Measurements from ENCODE around the gene MAGEB3.
"Not testable (repeated sequence)": the region's sequence is repeated elsewhere in the genome, so short reads cannot be mapped to it uniquely, and the experiment has no call there.

MAGEB3 gene

GRCh38 chrX:30230395-30230794 is at the start of gene MAGEB3:
MAGEB3 (plus strand) TSS chrX:30230657; CDS start chrX:30235925, 5,268 bp downstream.
- no peak for DNase-seq

GRCh38 chrX:30181353-30181752 is 49.1 kb upstream of the MAGEB3 start:
- DNase-seq = no peak

- no peak for DNase-seq
Observed at GRCh38 chrX:30183554-30183953, 46.9 kb upstream of the MAGEB3 start.

GRCh38 chrX:30190426-30190825 is 40.0 kb upstream of the MAGEB3 start:
- DNase-seq = no peak

DNA sequence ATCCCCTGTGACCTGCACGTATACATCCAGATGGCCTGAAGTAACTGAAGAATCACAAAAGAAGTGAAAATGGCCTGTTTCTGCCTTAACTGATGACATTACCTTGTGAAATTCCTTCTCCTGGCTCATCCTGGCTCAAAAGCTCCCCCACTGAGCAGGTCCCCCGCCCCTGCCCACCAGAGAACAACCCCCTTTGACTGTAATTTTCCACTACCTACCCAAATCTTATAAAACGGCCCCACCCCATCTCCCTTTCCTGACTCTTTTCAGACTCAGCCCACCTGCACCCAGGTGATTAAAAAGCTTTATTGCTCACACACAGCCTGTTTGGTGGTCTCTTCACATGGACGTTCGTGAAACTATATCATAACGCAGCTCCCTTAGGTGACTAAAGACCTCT is 36.5 kb upstream of the MAGEB3 start:
- DNase-seq = not testable (repeated sequence)

GRCh38 chrX:30196322-30196721 is 34.1 kb upstream of the MAGEB3 start:
- DNase-seq = no peak

DNA sequence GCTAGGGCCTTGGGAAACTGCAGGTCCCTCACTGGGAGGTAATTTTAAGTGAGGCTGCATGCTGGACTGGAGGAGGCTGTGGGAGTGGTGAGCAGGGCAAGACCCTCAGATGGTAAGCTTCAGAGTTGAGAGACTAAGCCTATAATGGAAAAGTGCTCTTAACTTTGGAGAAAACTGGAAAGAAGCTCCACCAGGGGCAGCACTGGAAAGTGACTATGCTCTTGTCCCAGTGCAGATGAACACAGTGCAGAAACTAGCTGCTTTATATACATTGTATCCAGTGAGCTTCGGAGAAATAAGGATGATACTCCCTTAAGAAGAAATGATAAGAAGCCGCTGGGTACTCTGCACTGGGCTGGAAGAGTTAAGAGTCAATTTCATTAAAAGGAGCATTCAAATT is 18.3 kb upstream of the MAGEB3 start:
- DNase-seq = no peak

DNA sequence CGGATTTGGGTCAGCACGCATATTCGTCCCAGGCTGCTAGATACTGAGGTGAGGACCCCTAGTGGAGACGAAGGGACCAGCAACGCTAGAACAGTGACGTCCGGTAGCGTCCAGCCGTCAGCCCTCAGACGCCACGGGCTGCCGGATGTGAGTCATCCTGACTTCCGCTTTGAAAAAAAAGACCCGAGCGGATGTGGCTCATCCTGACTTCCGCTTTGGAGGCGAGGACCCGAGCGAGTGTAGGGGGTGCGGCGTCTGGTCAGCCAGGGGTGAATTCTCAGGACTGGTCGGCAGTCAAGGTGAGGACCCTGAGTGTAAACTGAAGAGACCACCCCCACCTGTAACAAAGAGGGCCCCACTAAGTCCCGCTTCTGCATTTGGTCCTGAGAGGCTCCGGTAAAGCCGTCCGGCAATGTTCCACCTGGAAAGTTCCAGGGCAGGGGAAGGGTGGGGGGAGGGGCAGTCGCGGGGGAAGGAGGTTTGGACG is 15.1 kb upstream of the MAGEB3 start, which contains the start of gene MAGEB2:
Gene MAGEB2 (plus strand): TSS at position 207 of the 487 bp plus-strand sequence. CDS start 3,018 bp downstream, outside the sequence.
- no peak for DNase-seq

DNA sequence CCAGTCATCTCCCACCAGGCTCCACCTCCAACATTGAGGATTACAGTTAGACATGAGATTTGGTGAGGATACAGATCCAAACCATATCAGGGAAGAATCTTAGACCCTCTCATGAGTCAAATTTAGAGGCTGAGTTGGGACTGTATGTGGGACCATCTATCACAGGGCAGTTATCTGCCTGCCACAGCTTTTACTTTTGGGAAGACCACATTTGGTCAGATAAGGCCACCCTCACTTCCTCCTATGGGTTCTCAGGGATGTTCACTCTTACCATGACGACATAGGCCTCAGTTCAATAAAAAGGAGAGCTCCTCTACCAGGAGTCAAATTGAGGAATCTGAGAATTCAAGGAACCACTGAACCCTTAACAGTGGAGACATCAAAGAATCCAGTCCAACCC is 13.0 kb upstream of the MAGEB3 start:
- DNase-seq = no peak

DNA sequence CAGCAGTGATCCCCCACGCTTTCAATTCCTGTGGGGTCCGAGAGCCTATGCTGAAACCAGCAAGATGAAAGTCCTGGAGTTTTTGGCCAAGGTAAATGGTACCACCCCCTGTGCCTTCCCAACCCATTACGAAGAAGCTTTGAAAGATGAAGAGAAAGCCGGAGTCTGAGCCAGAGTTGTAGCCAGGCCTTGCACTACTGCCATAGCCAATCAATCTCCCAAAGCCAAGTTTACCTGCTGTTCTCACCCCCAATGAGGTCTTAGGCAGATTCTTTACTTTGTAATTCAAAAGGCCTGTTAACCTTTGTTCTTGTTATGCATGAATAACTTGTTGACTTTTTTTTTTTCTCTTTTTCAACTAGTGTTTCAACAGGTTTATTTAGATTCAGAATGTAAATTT is 11.1 kb upstream of the MAGEB3 start:
- no peak for DNase-seq

DNA sequence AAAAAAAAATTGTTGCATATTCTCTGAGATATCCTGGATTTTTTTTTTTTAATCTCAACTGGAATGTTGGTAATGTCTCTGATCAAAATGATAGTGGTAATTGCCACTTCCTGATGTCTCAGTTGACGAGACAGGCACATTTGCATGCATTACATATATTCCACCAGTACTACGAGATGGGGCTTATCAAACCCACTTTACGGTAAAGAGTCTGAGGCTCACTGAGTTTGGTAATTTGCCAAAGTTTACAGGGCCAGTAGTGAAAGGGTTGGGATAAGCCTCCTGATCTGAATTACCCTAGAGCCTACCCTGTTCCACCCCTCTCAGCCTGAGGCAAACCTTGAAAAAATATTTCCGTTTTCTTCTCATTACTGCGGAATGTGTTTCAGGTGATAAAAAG is 9.8 kb upstream of the MAGEB3 start:
- no peak for DNase-seq

DNA sequence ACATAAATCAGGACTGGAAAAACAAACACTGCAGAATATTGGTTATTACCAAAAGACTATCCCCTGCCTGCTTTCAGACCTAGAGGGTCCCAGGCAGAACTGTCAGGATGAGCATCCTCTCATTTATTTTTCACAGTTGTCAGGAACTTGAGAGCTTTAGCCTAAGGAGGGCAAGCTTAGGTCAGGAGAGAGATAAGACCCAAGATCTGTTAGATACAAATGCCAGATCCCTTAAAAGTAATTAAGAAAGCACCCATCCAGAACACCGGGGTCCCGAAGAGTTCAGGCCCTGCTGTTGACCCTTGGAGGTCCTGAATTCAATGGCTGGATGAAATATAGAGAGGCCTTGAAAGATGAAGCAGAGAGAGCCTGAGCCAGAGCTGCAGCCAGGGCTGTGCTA is 5.9 kb upstream of the MAGEB3 start:
- no peak for DNase-seq

DNA sequence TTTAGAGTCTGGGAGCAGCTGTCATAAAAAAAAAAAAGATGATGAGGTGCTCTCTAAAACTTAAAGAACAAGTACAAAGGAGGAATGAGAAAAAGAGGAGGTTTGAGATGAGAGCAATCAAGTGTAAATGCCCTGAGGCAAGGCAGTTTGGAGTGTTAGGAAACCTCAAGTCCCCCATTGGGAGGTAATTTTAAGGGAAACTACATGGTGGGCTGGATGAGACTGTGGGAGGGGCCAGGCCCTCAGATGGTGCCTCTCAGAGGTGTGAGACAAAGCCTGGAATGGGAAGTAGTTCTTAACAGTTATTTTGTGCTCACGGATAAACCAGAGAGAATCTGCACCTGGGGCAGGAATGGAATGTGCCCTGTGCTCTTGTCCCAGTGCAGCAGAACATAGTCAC is 1.9 kb upstream of the MAGEB3 start:
- DNase-seq = no peak

- DNase-seq = no peak
Observed at GRCh38 chrX:30241724-30242415, 11.4 kb downstream of the MAGEB3 start, which contains the start of gene MAGEB4. MAGEB4 (plus strand) TSS chrX:30242000; CDS start chrX:30242136, 136 bp downstream.

GRCh38 chrX:30246769-30247489 is 16.5 kb downstream of the MAGEB3 start, which contains the start of gene MAGEB1:
MAGEB1 (plus strand) TSS chrX:30247146; CDS start chrX:30250494, 3,348 bp downstream.
- no peak for DNase-seq

DNA sequence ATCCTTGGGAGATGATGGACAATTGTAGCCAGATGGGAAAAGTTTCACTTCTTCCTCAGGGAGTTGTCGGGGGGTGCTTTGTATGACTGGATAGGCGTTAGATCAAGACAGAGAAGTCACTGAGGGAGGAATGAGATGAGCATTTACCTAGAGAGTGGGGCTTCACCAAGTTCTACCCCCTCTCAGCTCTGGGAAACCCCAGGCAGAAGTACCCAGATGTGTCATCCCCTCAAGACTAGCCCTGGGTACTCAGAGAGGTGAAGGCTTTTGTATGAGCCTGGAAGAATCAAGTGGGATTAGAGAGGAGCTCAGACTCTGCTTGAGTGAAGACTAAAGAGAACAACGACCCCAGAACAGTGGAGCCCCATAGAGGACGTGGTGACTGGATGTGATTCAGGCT is 18.4 kb downstream of the MAGEB3 start:
- no peak for DNase-seq

- no peak for DNase-seq
Observed at GRCh38 chrX:30253257-30253656, 22.8 kb downstream of the MAGEB3 start.

DNA sequence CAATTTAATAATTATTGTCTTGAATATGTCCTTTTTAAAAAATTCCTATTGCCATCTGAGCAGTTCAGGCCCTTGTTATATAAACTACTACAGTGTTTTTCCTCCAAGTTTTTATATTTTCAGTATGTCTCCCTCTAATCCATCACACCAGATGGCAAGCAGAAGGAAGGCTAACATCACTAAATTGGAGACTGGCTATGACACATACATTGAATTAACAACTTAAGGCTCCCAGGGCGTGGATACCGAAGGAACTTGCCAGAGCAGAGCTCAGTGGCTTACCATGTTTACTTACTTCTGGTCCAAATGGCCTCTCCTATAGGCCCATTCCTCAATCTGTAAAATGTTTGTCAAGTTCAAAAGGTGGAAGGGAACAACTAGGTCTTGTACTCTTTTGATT is 29.5 kb downstream of the MAGEB3 start:
- no peak for DNase-seq

DNA sequence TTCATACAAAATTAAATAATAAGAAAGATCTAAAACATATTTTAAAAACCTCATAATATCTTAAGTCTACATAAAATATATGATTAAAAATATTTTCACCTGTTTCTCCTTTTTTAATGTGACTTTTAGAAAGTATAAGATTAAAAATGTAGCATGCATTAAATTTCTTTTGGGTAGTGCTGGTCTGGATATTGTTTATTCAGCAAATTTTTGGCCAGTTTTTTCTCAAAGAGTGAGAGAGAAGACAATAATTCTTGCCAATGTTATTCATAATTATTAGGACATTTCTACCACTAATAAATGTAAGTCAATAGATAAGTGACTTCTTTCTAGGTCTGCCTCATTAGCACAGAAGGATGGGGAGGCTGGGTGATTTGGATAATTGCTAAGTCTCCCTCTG is 30.6 kb downstream of the MAGEB3 start:
- DNase-seq = no peak

- no peak for DNase-seq
Observed at GRCh38 chrX:30262763-30263162, 32.3 kb downstream of the MAGEB3 start.

GRCh38 chrX:30270639-30271038 is 40.2 kb downstream of the MAGEB3 start:
- no peak for DNase-seq

DNA sequence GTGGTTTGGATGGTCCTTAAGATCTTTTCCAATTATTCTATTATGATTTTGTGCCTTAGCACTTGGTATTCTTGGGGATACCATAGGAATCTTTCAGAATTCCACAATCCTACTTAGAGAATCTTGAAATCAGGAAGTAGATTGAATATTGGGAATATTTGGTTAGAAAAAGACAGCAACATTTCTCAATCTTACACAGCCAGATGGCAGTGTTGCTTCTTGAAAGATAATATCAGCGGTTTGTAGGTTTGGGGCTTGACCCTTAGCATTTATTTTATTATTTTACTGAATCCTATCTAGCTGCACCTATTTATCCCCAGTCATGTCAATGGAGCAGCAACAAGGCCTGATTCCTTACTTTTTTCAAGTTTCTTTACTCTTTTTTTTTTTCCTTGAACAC is 45.0 kb downstream of the MAGEB3 start:
- no peak for DNase-seq

DNA sequence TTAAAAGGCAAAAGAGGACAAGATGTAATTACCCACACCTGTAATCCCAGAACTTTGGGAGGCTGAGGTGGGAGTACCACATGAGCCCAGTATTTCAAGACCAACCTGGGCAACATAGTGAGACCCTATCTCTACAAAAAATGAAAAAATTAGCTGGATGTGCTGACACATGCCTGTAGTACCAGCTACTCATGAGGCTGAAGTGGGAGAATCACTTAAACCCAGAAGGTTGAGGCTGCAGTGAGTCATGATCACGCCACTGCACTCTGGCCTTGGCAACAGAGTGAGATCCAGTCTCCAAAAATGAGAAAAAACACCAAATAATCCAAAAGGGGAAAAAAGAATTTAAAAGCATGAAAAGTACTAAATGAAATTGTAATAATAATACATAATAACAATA is 47.9 kb downstream of the MAGEB3 start:
- no peak for DNase-seq

DNA sequence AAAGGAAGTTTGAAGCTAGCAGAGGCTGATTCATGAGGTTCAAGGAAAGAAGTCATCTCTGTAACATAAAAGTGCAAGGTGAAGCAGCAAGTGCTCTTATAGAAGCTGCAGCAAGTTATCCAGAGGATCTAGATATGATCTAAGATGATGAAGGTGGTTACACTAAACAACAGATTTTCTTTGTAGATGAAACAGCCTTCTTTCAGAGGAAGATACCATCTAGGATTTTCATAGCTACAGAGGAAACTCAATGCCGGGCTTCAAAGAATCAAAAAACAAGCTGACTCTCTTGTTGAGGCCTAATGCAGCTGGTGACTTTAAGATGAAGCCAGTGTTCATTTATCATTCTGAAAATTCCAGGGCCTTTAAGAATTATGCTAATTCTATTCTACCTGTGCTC is 50.0 kb downstream of the MAGEB3 start:
- no peak for DNase-seq

Data from right forelimb (tissue), 1 donor.